GM23338 (cell line): ENCODE data around the gene ATAD3B. TPM values are rescaled to one million over a fixed set of nuclear protein-coding genes. Genes with fewer than 3 reads are reported as not detected.

Source experiments
- ATAC-seq: fragments of 200-7000 bp; cut with Tn5 transposase; 3 replicates; pipeline ENCODE4 v1.9.1; 2020
- DNase-seq: peaks from one replicate; pipeline ENCODE4 v3.0.0-alpha.2; 2015; ENCODE audit warnings: low spot score
- H2AFZ ChIP-seq: fragments of 200-600 bp; sonication (generic); 2 replicates; pipeline ENCODE4 v1.8.0; 2016; ENCODE audit warnings: antibody characterized with exemption, mild to moderate bottlenecking, moderate library complexity
- H3F3A ChIP-seq: fragments of 200-600 bp; sonication (generic); replicated peaks from 2 replicates; pipeline ENCODE4 v1.8.0; 2017; ENCODE audit warnings: antibody characterized with exemption, mixed run types, low read depth
- H3K27ac ChIP-seq: fragments of 200-600 bp; sonication (generic); 2 replicates; pipeline ENCODE4 v1.6.1; 2016; ENCODE audit warnings: low read depth
- H3K27me3 ChIP-seq: fragments of 200-600 bp; sonication (generic); 2 replicates; pipeline ENCODE4 v1.8.0; 2016; ENCODE audit warnings: mild to moderate bottlenecking, mixed run types, moderate library complexity; ENCODE audit not compliant: insufficient read depth
- H3K36me3 ChIP-seq: fragments of 200-600 bp; sonication (generic); 2 replicates; pipeline ENCODE4 v1.8.0; 2016; ENCODE audit warnings: mild to moderate bottlenecking; ENCODE audit not compliant: insufficient read depth
- H3K4me1 ChIP-seq: fragments of 200-600 bp; sonication (generic); 2 replicates; pipeline ENCODE4 v1.8.0; 2016; ENCODE audit warnings: mild to moderate bottlenecking, moderate library complexity; ENCODE audit not compliant: insufficient read depth
- H3K4me2 ChIP-seq: fragments of 200-600 bp; sonication (generic); 2 replicates; pipeline ENCODE4 v1.7.1; 2017; ENCODE audit warnings: mixed run types
- H3K4me3 ChIP-seq: fragments of 200-600 bp; sonication (generic); 2 replicates; pipeline ENCODE4 v1.6.1; 2016; ENCODE audit warnings: mixed run types
- H3K79me2 ChIP-seq: fragments of 200-600 bp; sonication (generic); replicated peaks from 2 replicates; pipeline ENCODE4 v1.8.0; 2017; ENCODE audit warnings: mild to moderate bottlenecking; ENCODE audit not compliant: insufficient read depth
- H3K9me2 ChIP-seq: fragments of 200-600 bp; sonication (generic); 2 replicates; pipeline ENCODE4 v1.8.0; 2017; ENCODE audit not compliant: insufficient read depth
- H4K20me1 ChIP-seq: fragments of 200-600 bp; sonication (generic); replicated peaks from 2 replicates; pipeline ENCODE4 v1.8.0; 2017; ENCODE audit warnings: mild to moderate bottlenecking; ENCODE audit not compliant: insufficient read depth
- H3K27ac Mint-ChIP-seq: 2 replicates; pipeline ENCODE4 v1.8.0; 2020; ENCODE audit warnings: inconsistent platforms, mild to moderate bottlenecking, moderate library complexity, mixed read lengths
- H3K27me3 Mint-ChIP-seq: 3 replicates; pipeline ENCODE4 v1.8.0; 2022; ENCODE audit warnings: low read depth, mild to moderate bottlenecking, moderate library complexity, mixed read lengths, inconsistent platforms; ENCODE audit not compliant: insufficient read depth, poor library complexity
- H3K36me3 Mint-ChIP-seq: 3 replicates; pipeline ENCODE4 v1.8.0; 2021; ENCODE audit warnings: low read depth, mild to moderate bottlenecking, inconsistent platforms, moderate library complexity, mixed read lengths
- H3K4me1 Mint-ChIP-seq: 3 replicates; pipeline ENCODE4 v1.8.0; 2020; ENCODE audit warnings: mild to moderate bottlenecking, inconsistent platforms, mixed read lengths
- H3K4me3 Mint-ChIP-seq: 3 replicates; pipeline ENCODE4 v1.8.0; 2021; ENCODE audit warnings: moderate library complexity, mild to moderate bottlenecking, inconsistent platforms, mixed read lengths
- H3K9me3 Mint-ChIP-seq: 3 replicates; pipeline ENCODE4 v1.8.0; 2020; ENCODE audit warnings: moderate library complexity, mild to moderate bottlenecking, inconsistent platforms, mixed read lengths
- CREB1 ChIP-seq: fragments of 250-450 bp; sonication (Bioruptor Pico); IDR thresholded peaks from 2 replicates; pipeline ENCODE4 v1.5.0; 2020; ENCODE audit warnings: low read depth, mild to moderate bottlenecking, moderate library complexity
- CTCF ChIP-seq, 2 experiments: fragments of 200-600 bp in 1 of 2; sonication (generic) in 1 of 2; conservative IDR thresholded peaks; 2 replicates each; pipeline versions ENCODE4 v1.5.1 to v1.6.1; 2016 to 2017; ENCODE audit warnings: antibody characterized with exemption in 2 of 2, low read depth in 2 of 2, mild to moderate bottlenecking in 2 of 2, moderate library complexity in 1 of 2
- ETS1 ChIP-seq: IDR thresholded peaks from 2 replicates; pipeline ENCODE4 v1.6.1; 2016; ENCODE audit warnings: antibody characterized with exemption
- EZH2 ChIP-seq: fragments of 200-600 bp; sonication (generic); IDR thresholded peaks from one replicate; pipeline ENCODE4 v1.8.0; 2017; ENCODE audit warnings: antibody characterized with exemption, mild to moderate bottlenecking, low read depth; ENCODE audit not compliant: unreplicated experiment
- EZH2phosphoT487 ChIP-seq: fragments of 200-600 bp; sonication (generic); IDR thresholded peaks from one replicate; pipeline ENCODE4 v1.8.1; 2018; ENCODE audit warnings: antibody characterized with exemption; ENCODE audit not compliant: unreplicated experiment
- JUNB ChIP-seq: IDR thresholded peaks from one replicate; pipeline ENCODE4 v1.6.1; 2016; ENCODE audit warnings: antibody characterized with exemption; ENCODE audit not compliant: unreplicated experiment
- NANOG ChIP-seq: IDR thresholded peaks from 2 replicates; pipeline ENCODE4 v1.6.1; 2016; ENCODE audit warnings: antibody characterized with exemption, borderline replicate concordance
- POLR2AphosphoS5 ChIP-seq: IDR thresholded peaks from 2 replicates; pipeline ENCODE4 v1.6.1; 2016; ENCODE audit warnings: antibody characterized with exemption, low read depth
- REST ChIP-seq: IDR thresholded peaks from one replicate; pipeline ENCODE4 v1.6.1; 2018; ENCODE audit warnings: antibody characterized with exemption; ENCODE audit not compliant: unreplicated experiment
- STAT1 ChIP-seq: IDR thresholded peaks from one replicate; pipeline ENCODE4 v1.6.1; 2016; ENCODE audit warnings: antibody characterized with exemption; ENCODE audit not compliant: unreplicated experiment
- polyA plus RNA-seq: library from polyadenylated mRNA; unstranded; fragments of >200 nt; fragmentation: Nextera tagmentation; extraction: Ambion mirVana; gene quantifications from 2 replicates; pipeline ENCODE4 v1.2.1, GENCODE V29; 2016
- total RNA-seq: library from RNA; depleted of rRNA; stranded (reverse); fragments of >200 nt; shearing (Covaris generic); gene quantifications from 2 replicates; pipeline ENCODE4 v1.2.3, GENCODE V29; 2014

Gene ATAD3B
- total and polyA plus RNA-seq, 2 experiments from 2014 or later: 37.8 to 63.4 TPM

- TF ChIP-seq CTCF (conservative IDR thresholded peaks at IDR 0.05; ENCODE audit: low read depth in 2 of 2) (no peak), CREB1 (CRISPR knock-in tag) (no peak), EZH2phosphoT487 (no peak), JUNB (no peak), ETS1 (no peak), REST (no peak)
Measured at GRCh38 chr1:1538334-1538733, 66.8 kb downstream of the ATAD3B start (continued).

DNA sequence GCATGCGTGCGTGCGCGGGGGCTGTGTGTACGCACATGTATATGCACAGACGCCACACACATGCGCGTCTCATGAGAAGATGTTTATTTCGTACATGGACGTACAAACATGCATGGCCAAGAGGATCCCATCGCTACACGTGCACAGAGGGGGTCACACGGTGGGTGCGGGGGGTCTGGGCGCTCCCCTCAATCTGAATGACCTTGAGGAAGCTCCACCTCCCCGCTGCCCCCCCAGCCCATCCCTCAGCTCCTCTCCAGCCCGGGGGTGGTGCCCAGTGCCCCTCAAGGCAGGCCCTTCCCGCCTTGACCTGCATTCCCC lies 67.4 kb downstream of the ATAD3B start:
- H3K27me3 ChIP-seq: no peaks in the 10 kb centered on the region
- peak overlapping the region; percentile 86 for H3K4me3 ChIP-seq
- no peaks in the 10 kb centered on the region for H3K9me3 Mint-ChIP-seq
- TF ChIP-seq ETS1: no peak
- no peak for TF ChIP-seq NANOG
- TF ChIP-seq CREB1 (CRISPR knock-in tag): no peak
- no peak for TF ChIP-seq JUNB
- TF ChIP-seq CTCF (conservative IDR thresholded peaks at IDR 0.05; ENCODE audit: low read depth in 2 of 2): no peak
- TF ChIP-seq EZH2: no peak
- no peak for TF ChIP-seq POLR2AphosphoS5
- TF ChIP-seq STAT1: no peak

More for the DNA sequence above, 67.4 kb downstream of the ATAD3B start:
- no peaks in the 10 kb centered on the region; the same call in 1 of the 2 replicates for H3K4me1 ChIP-seq
- Mint-ChIP-seq H3K27me3 (peaks cover 15% of the 10 kb centered on the region), H3K4me1 (peaks cover 8% of the 10 kb centered on the region), H3K27ac (peak overlapping the region; percentile 28; the same call in 1 of the 2 replicates), H3K36me3 (peaks cover 22% of the 10 kb centered on the region), H3K4me3 (peak overlapping the region; percentile 73)
- H4K20me1 ChIP-seq: peaks cover 4% of the 10 kb centered on the region; the same call in 1 of the 2 replicates
- peaks cover 24% of the 10 kb centered on the region for H3F3A ChIP-seq
- H3K79me2 ChIP-seq: no peaks in the 10 kb centered on the region
- H2AFZ ChIP-seq: no peak overlapping the region
- H3K4me2 ChIP-seq: peak overlapping the region; percentile 88
- no peaks in the 10 kb centered on the region for H3K9me2 ChIP-seq
- no peaks in the 10 kb centered on the region for H3K36me3 ChIP-seq
- DNase-seq (no peak), ATAC-seq (no peak)
- no peak overlapping the region for H3K27ac ChIP-seq
